ENCODE data around the gene KRT8.
"Not testable (repeated sequence)": the region's sequence is repeated elsewhere in the genome, so short reads cannot be mapped to it uniquely, and the experiment has no call there.

Gene KRT8

GRCh38 chr12:52904509-52905300, at the start of gene KRT8:
Gene KRT8, minus strand, starts transcription at chr12:52905076. Its CDS starts 95 bp downstream, at chr12:52904981.
- DNase-seq (ENCODE audit: low read depth, low spot score) = peak; percentile 88
- peaks cover 49% of the 10 kb centered on the region for H3K36me3 ChIP-seq (ENCODE audit: insufficient read depth, insufficient read length, low read length)
- H3K9me3 ChIP-seq (ENCODE audit: insufficient read depth, low read length); H3K27me3 ChIP-seq (ENCODE audit: insufficient read depth, insufficient read length): not testable (repeated sequence)
- peaks cover 25% of the 10 kb centered on the region for H3K4me1 ChIP-seq (ENCODE audit: insufficient read depth, insufficient read length)
- peak within 1 kb of the TSS; percentile 96 for H3K4me3 ChIP-seq (ENCODE audit: insufficient read length, low read depth)
- peak within 1 kb of the TSS; percentile 99 for H3K9ac ChIP-seq (ENCODE audit: insufficient read length, low read depth)

GRCh38 chr12:52953181-52953841, 48.4 kb upstream of the KRT8 start:
- TF ChIP-seq SUZ12 (IDR thresholded peaks at IDR 0.05; ENCODE audit: extremely low read depth, insufficient read depth, insufficient read length) (no peak), YY1 (IDR thresholded peaks at IDR 0.05; ENCODE audit: insufficient read depth, insufficient read length) (no peak)
- no peak for DNase-seq (ENCODE audit: low read depth, low spot score)
- H3K4me3 ChIP-seq (ENCODE audit: insufficient read length, low read depth) = no peak overlapping the region
- H3K27me3 ChIP-seq (ENCODE audit: insufficient read depth, insufficient read length) = no peaks in the 10 kb centered on the region
- H3K36me3 ChIP-seq (ENCODE audit: insufficient read depth, insufficient read length, low read length) = peaks cover 40% of the 10 kb centered on the region
- no peaks in the 10 kb centered on the region for H3K9me3 ChIP-seq (ENCODE audit: insufficient read depth, low read length)
- peaks cover 13% of the 10 kb centered on the region for H3K4me1 ChIP-seq (ENCODE audit: insufficient read depth, insufficient read length)
- no peak overlapping the region for H3K9ac ChIP-seq (ENCODE audit: insufficient read length, low read depth)

GRCh38 chr12:52952076-52952801, 47.4 kb upstream of the KRT8 start:
- Histone ChIP-seq H3K36me3 (ENCODE audit: insufficient read depth, insufficient read length, low read length) (peaks cover 40% of the 10 kb centered on the region), H3K9ac (ENCODE audit: insufficient read length, low read depth) (peak overlapping the region; percentile 18), H3K4me3 (ENCODE audit: insufficient read length, low read depth) (no peak overlapping the region), H3K4me1 (ENCODE audit: insufficient read depth, insufficient read length) (peaks cover 17% of the 10 kb centered on the region), H3K9me3 (ENCODE audit: insufficient read depth, low read length) (no peaks in the 10 kb centered on the region), H3K27me3 (ENCODE audit: insufficient read depth, insufficient read length) (no peaks in the 10 kb centered on the region)
- TF ChIP-seq SUZ12 (IDR thresholded peaks at IDR 0.05; ENCODE audit: extremely low read depth, insufficient read depth, insufficient read length) (no peak), ZNF274 (IDR thresholded peaks at IDR 0.05; ENCODE audit: low read depth, low read length) (no peak), YY1 (IDR thresholded peaks at IDR 0.05; ENCODE audit: insufficient read depth, insufficient read length) (no peak)
- DNase-seq (ENCODE audit: low read depth, low spot score) = no peak

- Histone ChIP-seq H3K4me3 (ENCODE audit: insufficient read length, low read depth) (peak overlapping the region; percentile 22), H3K9me3 (ENCODE audit: insufficient read depth, low read length) (no peaks in the 10 kb centered on the region), H3K4me1 (ENCODE audit: insufficient read depth, insufficient read length) (peaks cover 22% of the 10 kb centered on the region), H3K9ac (ENCODE audit: insufficient read length, low read depth) (peak overlapping the region; percentile 18), H3K27me3 (ENCODE audit: insufficient read depth, insufficient read length) (no peaks in the 10 kb centered on the region), H3K36me3 (ENCODE audit: insufficient read depth, insufficient read length, low read length) (peaks cover 40% of the 10 kb centered on the region)
- no peak for TF ChIP-seq ZNF274 (IDR thresholded peaks at IDR 0.05; ENCODE audit: low read depth, low read length)
- TF ChIP-seq YY1 (IDR thresholded peaks at IDR 0.05; ENCODE audit: insufficient read depth, insufficient read length) = no peak
- no peak for TF ChIP-seq SUZ12 (IDR thresholded peaks at IDR 0.05; ENCODE audit: extremely low read depth, insufficient read depth, insufficient read length)
- no peak for DNase-seq (ENCODE audit: low read depth, low spot score)
Observed at GRCh38 chr12:52951640-52952039, 46.8 kb upstream of the KRT8 start.

- Histone ChIP-seq H3K36me3 (ENCODE audit: insufficient read depth, insufficient read length, low read length) (peaks cover 40% of the 10 kb centered on the region), H3K9me3 (ENCODE audit: insufficient read depth, low read length) (no peaks in the 10 kb centered on the region), H3K27me3 (ENCODE audit: insufficient read depth, insufficient read length) (no peaks in the 10 kb centered on the region), H3K4me1 (ENCODE audit: insufficient read depth, insufficient read length) (peaks cover 22% of the 10 kb centered on the region), H3K9ac (ENCODE audit: insufficient read length, low read depth) (peak overlapping the region; percentile 4), H3K4me3 (ENCODE audit: insufficient read length, low read depth) (peak overlapping the region; percentile 22)
- no peak for DNase-seq (ENCODE audit: low read depth, low spot score)
- TF ChIP-seq SUZ12 (IDR thresholded peaks at IDR 0.05; ENCODE audit: extremely low read depth, insufficient read depth, insufficient read length) (no peak), ZNF274 (IDR thresholded peaks at IDR 0.05; ENCODE audit: low read depth, low read length) (no peak)
Observed at GRCh38 chr12:52951126-52951525, 46.2 kb upstream of the KRT8 start.

GRCh38 chr12:52950553-52950952, 45.7 kb upstream of the KRT8 start:
- H3K4me1 ChIP-seq (ENCODE audit: insufficient read depth, insufficient read length) = peaks cover 22% of the 10 kb centered on the region
- no peaks in the 10 kb centered on the region for H3K27me3 ChIP-seq (ENCODE audit: insufficient read depth, insufficient read length)
- peaks cover 40% of the 10 kb centered on the region for H3K36me3 ChIP-seq (ENCODE audit: insufficient read depth, insufficient read length, low read length)
- no peak for DNase-seq (ENCODE audit: low read depth, low spot score)
- H3K9ac ChIP-seq (ENCODE audit: insufficient read length, low read depth) = peak overlapping the region; percentile 94
- H3K9me3 ChIP-seq (ENCODE audit: insufficient read depth, low read length) = no peaks in the 10 kb centered on the region
- H3K4me3 ChIP-seq (ENCODE audit: insufficient read length, low read depth) = peak overlapping the region; percentile 85
- TF ChIP-seq SUZ12 (IDR thresholded peaks at IDR 0.05; ENCODE audit: extremely low read depth, insufficient read depth, insufficient read length) (no peak), ZNF274 (IDR thresholded peaks at IDR 0.05; ENCODE audit: low read depth, low read length) (no peak), YY1 (IDR thresholded peaks at IDR 0.05; ENCODE audit: insufficient read depth, insufficient read length) (no peak)
